HG02870 (cell line): Measurements from ENCODE around the gene TTC33.

Experiments
- ATAC-seq: cut with Tn5 transposase; IDR thresholded peaks from one replicate; pipeline ENCODE4 v1.9.1; 2021; ENCODE audit warnings: mild to moderate bottlenecking, moderate library complexity; ENCODE audit not compliant: unreplicated experiment

Gene TTC33

GRCh38 chr5:40489421-40489820 is 266.3 kb downstream of the TTC33 start:
- ATAC-seq = no peak

- ATAC-seq = peak; percentile 35
Observed at GRCh38 chr5:40486437-40487275, 269.1 kb downstream of the TTC33 start.

GRCh38 chr5:40485021-40485998 is 270.5 kb downstream of the TTC33 start:
- peak; percentile 55 for ATAC-seq

GRCh38 chr5:40484495-40484894 is 271.3 kb downstream of the TTC33 start:
- ATAC-seq = peak; percentile 57

- ATAC-seq = no peak
Observed at GRCh38 chr5:40483316-40483715, 272.4 kb downstream of the TTC33 start.

- no peak for ATAC-seq
Observed at GRCh38 chr5:40481241-40481640, 274.5 kb downstream of the TTC33 start.

GRCh38 chr5:40480392-40480791 is 275.4 kb downstream of the TTC33 start:
- ATAC-seq = no peak

GRCh38 chr5:40479939-40480338 is 275.8 kb downstream of the TTC33 start:
- no peak for ATAC-seq

GRCh38 chr5:40478766-40479165 is 277.0 kb downstream of the TTC33 start:
- no peak for ATAC-seq

- no peak for ATAC-seq
Observed at GRCh38 chr5:40477856-40478546, 277.8 kb downstream of the TTC33 start.

- ATAC-seq = no peak
Observed at GRCh38 chr5:40475561-40475960, 280.2 kb downstream of the TTC33 start.

GRCh38 chr5:40474250-40474649 is 281.5 kb downstream of the TTC33 start:
- ATAC-seq = no peak

- ATAC-seq = no peak
Observed at GRCh38 chr5:40465416-40465815, 290.3 kb downstream of the TTC33 start.

GRCh38 chr5:40464511-40464910 is 291.2 kb downstream of the TTC33 start:
- ATAC-seq = no peak
